Loucy (cell line): Measurements from ENCODE around the gene PPP4R3A.

Experiments used
- EZH2phosphoT487 ChIP-seq: fragments of 200-600 bp; IDR thresholded peaks from 2 replicates; pipeline ENCODE4 v1.6.1; 2018; ENCODE audit warnings: antibody characterized with exemption, mild to moderate bottlenecking, moderate library complexity, borderline replicate concordance
- TF ChIP-seq, protein P1 (sequence below): fragments of 200-600 bp; sonication (generic); conservative IDR thresholded peaks from 2 replicates; pipeline ENCODE4 v1.5.1; 2014; ENCODE audit warnings: mild to moderate bottlenecking, antibody characterized with exemption, low read length

DNA sequence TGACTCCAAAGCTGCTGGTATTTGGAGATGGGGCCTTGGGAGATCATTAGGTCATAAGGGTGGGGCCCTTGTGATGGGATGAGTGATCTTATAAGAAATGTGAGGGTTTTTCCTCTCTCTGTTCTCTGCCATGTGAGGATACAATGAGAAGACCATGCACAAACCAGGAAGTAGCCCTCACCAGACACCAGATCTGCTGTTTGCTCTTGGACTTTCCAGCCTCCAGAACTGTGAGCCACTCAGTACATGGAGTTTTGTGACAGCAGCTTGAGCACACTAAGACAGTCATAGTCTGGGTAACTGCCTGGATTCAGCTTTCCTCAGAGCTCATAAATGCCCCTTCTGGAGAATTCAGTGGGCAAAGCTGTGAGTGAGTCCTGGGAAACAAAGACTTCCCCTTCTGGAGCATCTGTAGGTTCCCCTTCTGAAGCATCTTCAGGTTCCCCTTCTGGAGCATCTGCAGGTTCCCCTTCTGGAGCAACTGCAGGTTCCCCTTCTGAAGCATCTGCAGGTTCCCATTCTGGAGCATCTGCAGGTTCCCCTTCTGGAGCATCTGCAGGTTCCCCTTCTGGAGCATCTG, 11.0 kb upstream of the PPP4R3A start:
- TF ChIP-seq, protein P1, sequence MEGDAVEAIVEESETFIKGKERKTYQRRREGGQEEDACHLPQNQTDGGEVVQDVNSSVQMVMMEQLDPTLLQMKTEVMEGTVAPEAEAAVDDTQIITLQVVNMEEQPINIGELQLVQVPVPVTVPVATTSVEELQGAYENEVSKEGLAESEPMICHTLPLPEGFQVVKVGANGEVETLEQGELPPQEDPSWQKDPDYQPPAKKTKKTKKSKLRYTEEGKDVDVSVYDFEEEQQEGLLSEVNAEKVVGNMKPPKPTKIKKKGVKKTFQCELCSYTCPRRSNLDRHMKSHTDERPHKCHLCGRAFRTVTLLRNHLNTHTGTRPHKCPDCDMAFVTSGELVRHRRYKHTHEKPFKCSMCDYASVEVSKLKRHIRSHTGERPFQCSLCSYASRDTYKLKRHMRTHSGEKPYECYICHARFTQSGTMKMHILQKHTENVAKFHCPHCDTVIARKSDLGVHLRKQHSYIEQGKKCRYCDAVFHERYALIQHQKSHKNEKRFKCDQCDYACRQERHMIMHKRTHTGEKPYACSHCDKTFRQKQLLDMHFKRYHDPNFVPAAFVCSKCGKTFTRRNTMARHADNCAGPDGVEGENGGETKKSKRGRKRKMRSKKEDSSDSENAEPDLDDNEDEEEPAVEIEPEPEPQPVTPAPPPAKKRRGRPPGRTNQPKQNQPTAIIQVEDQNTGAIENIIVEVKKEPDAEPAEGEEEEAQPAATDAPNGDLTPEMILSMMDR = no peak
- no peak for TF ChIP-seq EZH2phosphoT487
